Measurements from ENCODE around the gene SAMD4A. TPM values are rescaled to one million over a fixed set of nuclear protein-coding genes. Genes with fewer than 3 reads are reported as not detected.
"Not testable (repeated sequence)": the region's sequence is repeated elsewhere in the genome, so short reads cannot be mapped to it uniquely, and the experiment has no call there.

Gene SAMD4A
- polyA plus RNA-seq, 1 experiment, result 13.4 TPM

DNA sequence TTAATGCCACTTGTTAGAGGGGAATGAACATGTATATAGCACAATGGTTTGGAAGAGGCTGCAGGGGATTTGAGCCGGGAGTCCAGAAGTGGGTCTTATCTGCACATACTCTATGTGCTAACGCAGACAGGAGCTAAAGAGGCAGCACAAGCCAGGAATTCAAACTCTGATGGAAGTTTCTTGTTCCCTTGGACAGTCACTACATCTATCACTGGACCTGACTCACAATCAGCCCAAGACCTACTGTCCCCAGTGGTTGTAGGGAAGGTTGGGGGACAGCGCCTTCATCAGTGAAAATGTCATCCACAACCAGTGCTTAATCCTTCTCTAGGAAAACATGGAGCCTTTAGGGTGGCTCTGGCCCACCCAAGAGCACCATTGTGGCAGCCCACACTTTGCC is 227.9 kb downstream of the SAMD4A start:
- Histone ChIP-seq H3K36me3 (ENCODE audit: control insufficient read depth, insufficient read depth, low read length) (peaks cover 3% of the 10 kb centered on the region), H3K4me3 (ENCODE audit: low read depth, low read length) (no peak overlapping the region), H3K27me3 (ENCODE audit: control insufficient read depth, insufficient read depth, low read length) (no peaks in the 10 kb centered on the region)
- CTCF ChIA-PET, result interaction anchor here (0.6 to 2.0 kb wide), 7 partner anchors 10 to 435 kb away, joined by 3 to 10 read pairs (median 5); no protein-coding TSS in a partner anchor
- TF ChIP-seq, protein P1, sequence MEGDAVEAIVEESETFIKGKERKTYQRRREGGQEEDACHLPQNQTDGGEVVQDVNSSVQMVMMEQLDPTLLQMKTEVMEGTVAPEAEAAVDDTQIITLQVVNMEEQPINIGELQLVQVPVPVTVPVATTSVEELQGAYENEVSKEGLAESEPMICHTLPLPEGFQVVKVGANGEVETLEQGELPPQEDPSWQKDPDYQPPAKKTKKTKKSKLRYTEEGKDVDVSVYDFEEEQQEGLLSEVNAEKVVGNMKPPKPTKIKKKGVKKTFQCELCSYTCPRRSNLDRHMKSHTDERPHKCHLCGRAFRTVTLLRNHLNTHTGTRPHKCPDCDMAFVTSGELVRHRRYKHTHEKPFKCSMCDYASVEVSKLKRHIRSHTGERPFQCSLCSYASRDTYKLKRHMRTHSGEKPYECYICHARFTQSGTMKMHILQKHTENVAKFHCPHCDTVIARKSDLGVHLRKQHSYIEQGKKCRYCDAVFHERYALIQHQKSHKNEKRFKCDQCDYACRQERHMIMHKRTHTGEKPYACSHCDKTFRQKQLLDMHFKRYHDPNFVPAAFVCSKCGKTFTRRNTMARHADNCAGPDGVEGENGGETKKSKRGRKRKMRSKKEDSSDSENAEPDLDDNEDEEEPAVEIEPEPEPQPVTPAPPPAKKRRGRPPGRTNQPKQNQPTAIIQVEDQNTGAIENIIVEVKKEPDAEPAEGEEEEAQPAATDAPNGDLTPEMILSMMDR (IDR thresholded peaks at IDR 0.05; ENCODE audit: insufficient read depth, low read depth, low read length), result no peak
- POLR2A ChIA-PET, result no interaction called here
- DNase-seq (ENCODE audit: low read depth), result no peak

DNA sequence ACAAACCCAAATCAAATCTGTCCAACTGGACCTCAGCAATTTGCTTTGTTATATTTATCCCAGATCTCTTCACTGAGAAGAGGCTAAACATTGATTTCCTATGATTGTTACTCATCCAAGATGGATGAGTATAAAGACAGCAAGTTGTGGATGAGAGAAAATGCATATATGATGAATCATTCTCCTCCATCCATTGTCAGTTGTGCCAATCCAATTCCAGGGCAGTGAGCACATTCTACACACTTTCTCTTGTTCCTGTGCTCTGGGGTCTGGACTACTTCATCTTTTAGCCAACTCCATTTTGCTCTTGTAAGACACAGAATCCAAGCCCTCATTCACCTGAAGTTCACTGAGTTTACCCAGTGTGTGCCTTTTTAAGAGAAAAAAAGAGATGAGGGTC is 230.0 kb downstream of the SAMD4A start:
- ChIA-PET POLR2A (no interaction called here), CTCF (interaction anchor here (1.2 to 1.5 kb wide), 2 partner anchors 8 to 23 kb away, joined by 7 read pairs; no protein-coding TSS in a partner anchor)
- no peak overlapping the region for H3K4me3 ChIP-seq (ENCODE audit: low read depth, low read length)
- no peaks in the 10 kb centered on the region for H3K36me3 ChIP-seq (ENCODE audit: control insufficient read depth, insufficient read depth, low read length)
- no peaks in the 10 kb centered on the region for H3K27me3 ChIP-seq (ENCODE audit: control insufficient read depth, insufficient read depth, low read length)
- no peak for DNase-seq (ENCODE audit: low read depth)
- TF ChIP-seq, protein P1 (IDR thresholded peaks at IDR 0.05; ENCODE audit: insufficient read depth, low read depth, low read length), result no peak

DNA sequence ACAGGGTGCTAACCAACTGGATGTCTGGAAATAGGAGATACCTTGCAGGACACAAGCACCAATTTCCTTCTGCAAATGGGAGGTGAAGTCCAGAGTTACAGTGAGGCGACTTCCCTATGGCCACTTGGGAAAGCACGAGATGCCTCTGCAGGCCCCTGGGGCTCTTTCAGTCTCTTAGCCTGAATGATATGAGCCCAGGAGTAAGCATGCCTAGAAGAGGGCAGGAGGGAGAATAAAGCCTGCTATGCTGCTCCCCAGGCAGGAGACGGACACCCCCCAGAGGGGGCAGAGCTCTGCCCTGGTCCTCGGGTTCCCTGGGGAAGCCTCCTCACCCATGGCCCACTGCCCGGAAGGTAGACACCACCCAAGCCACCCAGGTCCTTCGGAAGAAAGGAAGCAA is 230.6 kb downstream of the SAMD4A start:
- H3K4me3 ChIP-seq (ENCODE audit: low read depth, low read length), result no peak overlapping the region

DNA sequence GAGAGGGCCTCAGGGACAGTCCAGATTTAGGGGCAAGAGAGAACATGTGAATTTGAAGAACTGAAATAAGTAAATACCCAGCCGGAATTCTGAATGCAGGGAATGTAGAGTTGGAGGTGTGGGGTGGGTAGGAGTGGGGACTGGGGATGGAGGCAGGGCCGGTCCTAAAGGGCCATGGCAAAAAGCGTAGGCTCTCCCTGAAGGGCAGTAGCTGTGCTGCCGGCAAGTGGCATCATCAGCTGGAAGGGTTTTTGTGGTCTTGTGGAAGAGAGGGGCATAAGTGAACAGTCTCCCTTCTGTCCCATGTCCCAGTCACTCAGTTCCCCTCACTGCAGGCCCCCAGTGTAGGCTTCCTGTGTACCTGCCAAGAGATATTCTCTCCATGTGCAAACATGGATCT is 231.1 kb downstream of the SAMD4A start:
- Histone ChIP-seq H3K4me3 (ENCODE audit: low read depth, low read length) (no peak overlapping the region), H3K36me3 (ENCODE audit: control insufficient read depth, insufficient read depth, low read length) (no peaks in the 10 kb centered on the region), H3K27me3 (ENCODE audit: control insufficient read depth, insufficient read depth, low read length) (peaks cover 1% of the 10 kb centered on the region)
- no peak for DNase-seq (ENCODE audit: low read depth)
- TF ChIP-seq, protein P1 (IDR thresholded peaks at IDR 0.05; ENCODE audit: insufficient read depth, low read depth, low read length), result no peak
- POLR2A ChIA-PET, result no interaction called here
- CTCF ChIA-PET, result no interaction called here

More for the DNA sequence above, 230.6 kb downstream of the SAMD4A start:
- ChIA-PET CTCF (no interaction called here), POLR2A (no interaction called here)
- H3K27me3 ChIP-seq (ENCODE audit: control insufficient read depth, insufficient read depth, low read length), result no peaks in the 10 kb centered on the region
- TF ChIP-seq, protein P1 (IDR thresholded peaks at IDR 0.05; ENCODE audit: insufficient read depth, low read depth, low read length), result no peak
- no peak for DNase-seq (ENCODE audit: low read depth)
- H3K36me3 ChIP-seq (ENCODE audit: control insufficient read depth, insufficient read depth, low read length), result no peaks in the 10 kb centered on the region

DNA sequence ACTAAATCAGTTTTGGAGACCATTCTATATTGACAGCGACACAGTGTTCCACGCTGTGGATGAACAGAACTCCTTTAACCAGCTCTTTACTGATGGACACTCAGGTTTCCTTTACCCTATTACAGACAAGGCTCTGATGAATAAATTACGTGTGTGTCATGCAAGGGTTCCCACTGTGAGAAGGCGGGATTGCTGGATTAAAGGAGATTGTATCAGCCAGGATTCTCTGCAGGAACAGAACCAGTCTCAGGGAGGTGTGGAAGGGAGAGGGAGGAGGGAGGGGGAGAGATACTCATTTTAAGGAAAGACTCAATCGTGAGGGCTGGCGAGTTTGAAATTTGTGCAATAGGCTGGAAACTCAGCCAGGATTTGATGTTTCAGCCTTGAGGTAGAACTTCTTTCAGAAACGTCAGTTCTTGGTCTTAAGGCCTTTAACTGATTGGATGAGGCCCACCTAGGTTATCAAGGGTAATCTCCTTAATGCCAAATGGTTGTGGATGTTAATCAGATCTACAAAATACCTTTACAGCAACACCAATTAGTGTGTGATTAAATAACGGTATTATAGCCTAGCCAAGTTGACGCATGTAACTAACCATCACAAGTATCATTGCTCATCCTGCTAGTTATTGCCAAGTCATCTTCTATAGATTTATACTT is 231.7 kb downstream of the SAMD4A start:
- POLR2A ChIA-PET, result no interaction called here

DNA sequence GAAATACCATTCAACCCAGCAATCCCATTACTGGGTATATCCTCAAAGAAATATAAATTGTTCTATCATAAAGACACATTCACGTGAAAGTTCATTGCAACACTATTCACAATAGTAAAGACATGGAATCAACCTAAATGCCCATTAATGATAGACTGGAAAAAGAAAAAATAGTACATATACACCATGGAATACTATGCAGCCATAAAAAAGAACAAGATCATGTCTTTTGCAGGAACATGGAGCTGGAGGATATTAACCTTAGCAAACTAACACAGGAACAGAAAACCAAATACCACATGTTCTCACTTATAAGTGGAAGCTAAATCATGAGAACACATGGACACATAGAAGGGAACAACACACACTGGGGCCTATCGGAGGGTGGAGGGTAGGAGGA is 234.6 kb downstream of the SAMD4A start:
- CTCF ChIA-PET, result interaction anchor here (1.2 to 2.2 kb wide), 2 partner anchors 27 to 237 kb away, joined by 6 to 9 read pairs; no protein-coding TSS in a partner anchor
- H3K27me3 ChIP-seq (ENCODE audit: control insufficient read depth, insufficient read depth, low read length); H3K4me3 ChIP-seq (ENCODE audit: low read depth, low read length); H3K36me3 ChIP-seq (ENCODE audit: control insufficient read depth, insufficient read depth, low read length); POLR2A ChIA-PET; DNase-seq (ENCODE audit: low read depth): not testable (repeated sequence)

More for the DNA sequence above, 231.7 kb downstream of the SAMD4A start:
- Histone ChIP-seq H3K27me3 (ENCODE audit: control insufficient read depth, insufficient read depth, low read length) (peaks cover 1% of the 10 kb centered on the region), H3K36me3 (ENCODE audit: control insufficient read depth, insufficient read depth, low read length) (no peaks in the 10 kb centered on the region), H3K4me3 (ENCODE audit: low read depth, low read length) (no peak overlapping the region)
- CTCF ChIA-PET, result no interaction called here
- DNase-seq (ENCODE audit: low read depth), result no peak
- TF ChIP-seq, protein P1 (IDR thresholded peaks at IDR 0.05; ENCODE audit: insufficient read depth, low read depth, low read length), result no peak

All from BJ (cell line).